BLaER1 treated with 17β-estradiol and CSF1 and Interleukin-3, amounts not matched to agents 10 nM and 100 nM (cell line): Measurements from ENCODE around the gene COL26A1.
"Not testable (repeated sequence)": the region's sequence is repeated elsewhere in the genome, so short reads cannot be mapped to it uniquely, and the experiment has no call there.

Experiments
- H3K27ac ChIP-seq, 11 experiments: shearing (Covaris generic); formaldehyde crosslinking; 2 replicates each; pipeline ENCODE4 v1.8.1; 2022
- H3K27me3 ChIP-seq, 11 experiments: shearing (Covaris generic); formaldehyde crosslinking; 2 replicates each; pipeline ENCODE4 v1.8.1; 2022
- H3K36me3 ChIP-seq, 11 experiments: shearing (Covaris generic); formaldehyde crosslinking; 2 replicates each; pipeline ENCODE4 v1.8.1; 2022
- H3K4me1 ChIP-seq, 10 experiments: shearing (Covaris generic); formaldehyde crosslinking; 2 replicates each; pipeline ENCODE4 v1.8.1; 2022
- H3K4me2 ChIP-seq, 11 experiments: shearing (Covaris generic); formaldehyde crosslinking; 2 replicates each; pipeline ENCODE4 v1.8.1; 2022
- H3K4me3 ChIP-seq, 10 experiments: shearing (Covaris generic); formaldehyde crosslinking; 2 replicates each; pipeline ENCODE4 v1.8.1; 2022
- H3K9ac ChIP-seq, 11 experiments: shearing (Covaris generic); formaldehyde crosslinking; 2 replicates each; pipeline ENCODE4 v1.8.1; 2022
- H3K9me3 ChIP-seq, 11 experiments: shearing (Covaris generic); formaldehyde crosslinking; replicated peaks in 1 of 11; 2 replicates each; pipeline ENCODE4 v1.8.1; 2022
- H4K20me1 ChIP-seq, 11 experiments: shearing (Covaris generic); formaldehyde crosslinking; 2 replicates each; pipeline ENCODE4 v1.8.1; 2022
- Cebpa-rat ChIP-seq, 11 experiments: shearing (Covaris generic); IDR thresholded peaks; 2 replicates each; pipeline ENCODE4 v1.8.1; 2022

The COL26A1 gene

DNA sequence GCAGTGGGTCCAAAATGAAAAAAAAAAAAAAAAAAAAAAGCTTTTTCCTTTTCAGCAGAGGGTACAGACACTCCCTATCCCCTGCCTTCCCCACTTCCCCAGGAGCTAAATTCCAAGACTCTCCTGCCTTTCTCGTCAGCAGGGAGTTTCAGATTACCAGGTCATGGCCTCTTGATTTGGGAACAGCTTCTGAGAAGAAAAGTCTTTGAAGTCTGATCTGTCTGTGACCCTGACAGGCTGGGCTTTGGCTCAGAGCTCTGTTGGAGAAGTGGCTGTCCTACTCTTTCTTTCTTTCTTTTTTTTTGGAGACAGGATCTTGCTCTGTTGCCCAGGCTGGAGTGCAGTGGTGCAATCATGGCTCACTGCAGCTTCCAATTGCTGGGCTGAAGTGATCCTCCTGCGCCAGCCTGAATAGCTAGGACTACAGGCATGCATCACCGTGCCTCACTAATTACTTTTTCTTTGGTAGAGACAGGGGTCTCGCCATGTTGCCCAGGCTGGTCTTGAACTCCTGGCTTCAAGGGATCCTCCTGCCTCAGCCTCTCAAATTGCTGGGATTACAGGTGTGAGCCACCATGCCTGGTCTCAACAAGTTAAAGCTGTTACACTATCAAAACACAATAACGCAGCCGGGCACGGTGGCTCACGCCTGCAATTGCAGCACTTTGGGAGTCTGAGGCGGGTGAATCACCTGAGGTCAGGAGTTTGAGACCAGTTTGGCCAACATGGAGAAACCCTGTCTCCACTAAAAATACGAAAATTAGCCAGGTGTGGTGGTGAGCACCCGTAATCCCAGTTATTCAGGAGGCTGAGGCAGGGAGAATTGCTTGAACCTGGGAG lies 59.9 kb downstream of the COL26A1 start:
- peaks cover 0 to 4% (median 0%) of the 10 kb centered on the region in 10 experiments; a peak in 7 of 20 replicates for H3K4me1 ChIP-seq
- H4K20me1 ChIP-seq = no peaks in the 10 kb centered on the region
- no peak overlapping the region for H3K9ac ChIP-seq
- H3K4me2 ChIP-seq = no peak overlapping the region
- no peaks in the 10 kb centered on the region; a peak in 1 of 22 replicates for H3K9me3 ChIP-seq
- no peak for TF ChIP-seq Cebpa-rat (IDR thresholded peaks at IDR 0.05)
- no peak overlapping the region for H3K4me3 ChIP-seq
- no peak overlapping the region for H3K27ac ChIP-seq
- H3K36me3 ChIP-seq = no peaks in the 10 kb centered on the region
- no peaks in the 10 kb centered on the region for H3K27me3 ChIP-seq

- peaks cover 0 to 23% (median 22%) of the 10 kb centered on the region in 10 experiments; a peak in 17 of 20 replicates for H3K4me1 ChIP-seq
- no peaks in the 10 kb centered on the region for H3K36me3 ChIP-seq
- H3K27ac ChIP-seq = no peak overlapping the region
- H3K9ac ChIP-seq = no peak overlapping the region
- no peaks in the 10 kb centered on the region; a peak in 1 of 22 replicates for H3K9me3 ChIP-seq
- no peak overlapping the region for H3K4me2 ChIP-seq
- H3K27me3 ChIP-seq = no peaks in the 10 kb centered on the region
- no peaks in the 10 kb centered on the region for H4K20me1 ChIP-seq
- TF ChIP-seq Cebpa-rat (IDR thresholded peaks at IDR 0.05) = no peak
- H3K4me3 ChIP-seq = no peak overlapping the region
Observed at GRCh38 chr7:101426303-101427011, 63.8 kb downstream of the COL26A1 start.

DNA sequence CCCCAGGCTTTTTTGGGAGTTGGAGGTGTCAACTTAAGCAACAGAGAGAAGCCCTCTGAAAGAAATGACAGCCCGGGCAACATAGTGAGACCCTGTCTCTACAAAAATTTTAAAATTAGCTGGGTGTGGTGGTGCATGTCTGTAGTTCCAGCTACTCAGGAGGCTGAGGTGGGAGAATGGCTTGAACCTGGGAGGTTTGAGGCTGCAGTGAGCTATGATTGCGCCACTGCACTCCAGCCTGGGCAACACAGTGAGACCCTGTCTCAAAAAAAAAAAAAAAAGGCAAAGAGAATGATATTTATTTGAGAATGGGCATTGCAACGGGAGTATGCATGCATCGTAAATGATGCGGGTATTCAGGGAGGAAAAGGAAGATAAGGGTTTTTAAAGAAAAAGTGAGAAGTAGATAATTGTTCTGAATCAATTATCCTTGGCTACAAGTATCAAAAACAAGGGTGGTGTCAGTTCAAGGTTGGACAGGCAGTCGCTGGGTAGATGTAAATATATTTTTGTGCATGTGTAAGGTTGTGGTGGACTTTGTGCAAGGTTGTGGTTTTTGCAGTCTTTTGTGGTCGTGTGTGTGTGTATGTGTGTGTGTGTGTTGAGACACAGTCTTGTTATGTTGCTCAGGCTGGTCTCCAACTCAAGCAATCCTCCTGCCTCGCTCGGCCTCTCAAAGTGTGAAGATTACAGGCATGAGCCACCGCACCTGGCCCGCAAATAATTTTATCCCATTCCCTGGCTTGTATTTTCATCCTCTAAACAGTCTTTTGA lies 65.6 kb downstream of the COL26A1 start:
- peak overlapping the region in 8 of 11 experiments; percentile 35 to 62 (median 57); a peak in 13 of 22 replicates for H3K27ac ChIP-seq
- H3K4me2 ChIP-seq = peak overlapping the region in 10 of 11 experiments; percentile 1 to 64 (median 44); a peak in 19 of 22 replicates
- no peaks in the 10 kb centered on the region for H4K20me1 ChIP-seq
- H3K4me3 ChIP-seq = no peak overlapping the region
- no peaks in the 10 kb centered on the region for H3K36me3 ChIP-seq
- no peaks in the 10 kb centered on the region for H3K27me3 ChIP-seq
- H3K9ac ChIP-seq = peak overlapping the region in 2 of 11 experiments; percentile 9 to 22; a peak in 3 of 22 replicates
- peak in 8 of 11 experiments; percentile 59 to 90 (median 72); a peak in 15 of 22 replicates for TF ChIP-seq Cebpa-rat (IDR thresholded peaks at IDR 0.05)
- no peaks in the 10 kb centered on the region; a peak in 1 of 22 replicates for H3K9me3 ChIP-seq
- peaks cover 0 to 23% (median 22%) of the 10 kb centered on the region in 10 experiments; a peak in 17 of 20 replicates for H3K4me1 ChIP-seq

DNA sequence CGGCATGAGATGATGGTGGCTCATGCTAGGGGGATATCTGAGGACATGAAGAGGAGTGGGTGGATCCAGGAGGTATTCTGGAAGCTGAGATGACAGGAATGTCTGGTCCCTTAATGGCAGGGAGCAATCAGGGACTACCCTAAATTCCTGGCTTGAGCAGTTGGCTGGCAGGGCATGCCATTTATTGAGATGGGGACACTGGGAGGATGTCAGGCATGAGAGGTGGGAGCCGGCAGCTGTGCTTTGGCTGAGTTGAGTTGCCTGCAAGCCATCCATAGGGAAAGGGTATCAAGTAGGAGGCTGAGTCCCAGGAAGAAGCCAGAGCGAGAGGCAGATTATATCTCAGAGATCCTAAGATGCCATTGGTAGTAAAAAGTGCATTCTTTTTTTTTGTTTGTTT lies 69.6 kb downstream of the COL26A1 start:
- Histone ChIP-seq H3K27me3 (no peaks in the 10 kb centered on the region), H3K9me3 (no peaks in the 10 kb centered on the region), H3K36me3 (no peaks in the 10 kb centered on the region), H3K4me2 (no peak overlapping the region), H3K4me1 (peaks cover 0 to 39% (median 34%) of the 10 kb centered on the region in 10 experiments; a peak in 18 of 20 replicates), H3K27ac (no peak overlapping the region), H3K9ac (no peak overlapping the region), H3K4me3 (no peak overlapping the region), H4K20me1 (no peaks in the 10 kb centered on the region)
- TF ChIP-seq Cebpa-rat (IDR thresholded peaks at IDR 0.05) = no peak

- Histone ChIP-seq H3K4me2 (no peak overlapping the region), H3K36me3 (no peaks in the 10 kb centered on the region), H3K9me3 (no peaks in the 10 kb centered on the region), H3K9ac (no peak overlapping the region), H3K27ac (no peak overlapping the region), H3K27me3 (no peaks in the 10 kb centered on the region), H3K4me1 (peaks cover 0 to 29% (median 24%) of the 10 kb centered on the region in 10 experiments; a peak in 18 of 20 replicates), H4K20me1 (no peaks in the 10 kb centered on the region), H3K4me3 (no peak overlapping the region)
- no peak for TF ChIP-seq Cebpa-rat (IDR thresholded peaks at IDR 0.05)
Observed at GRCh38 chr7:101433688-101434087, 71.0 kb downstream of the COL26A1 start.

GRCh38 chr7:101434155-101434554 lies 71.5 kb downstream of the COL26A1 start:
- not testable (repeated sequence) for H3K9me3 ChIP-seq, H3K4me2 ChIP-seq, H3K27ac ChIP-seq, H4K20me1 ChIP-seq, H3K36me3 ChIP-seq, H3K9ac ChIP-seq, H3K27me3 ChIP-seq, H3K4me3 ChIP-seq
- peaks cover 0 to 24% (median 19%) of the 10 kb centered on the region in 10 experiments; a peak in 17 of 20 replicates for H3K4me1 ChIP-seq

- TF ChIP-seq Cebpa-rat (IDR thresholded peaks at IDR 0.05) = no peak
- peak overlapping the region in 10 of 11 experiments; percentile 9 to 59 (median 32); a peak in 15 of 22 replicates for H3K4me2 ChIP-seq
- H3K27ac ChIP-seq = peak overlapping the region in 2 of 11 experiments; percentile 7 to 20; a peak in 3 of 22 replicates
- H3K4me3 ChIP-seq = no peak overlapping the region
- peaks cover 0 to 23% (median 14%) of the 10 kb centered on the region in 10 experiments; a peak in 14 of 20 replicates for H3K4me1 ChIP-seq
- no peaks in the 10 kb centered on the region for H4K20me1 ChIP-seq
- H3K9ac ChIP-seq = peak overlapping the region in 1 of 11 experiments; percentile 15; a peak in 1 of 22 replicates
- H3K36me3 ChIP-seq = no peaks in the 10 kb centered on the region
- H3K27me3 ChIP-seq = no peaks in the 10 kb centered on the region
- H3K9me3 ChIP-seq = no peaks in the 10 kb centered on the region
Observed at GRCh38 chr7:101435461-101436220, 73.0 kb downstream of the COL26A1 start.

DNA sequence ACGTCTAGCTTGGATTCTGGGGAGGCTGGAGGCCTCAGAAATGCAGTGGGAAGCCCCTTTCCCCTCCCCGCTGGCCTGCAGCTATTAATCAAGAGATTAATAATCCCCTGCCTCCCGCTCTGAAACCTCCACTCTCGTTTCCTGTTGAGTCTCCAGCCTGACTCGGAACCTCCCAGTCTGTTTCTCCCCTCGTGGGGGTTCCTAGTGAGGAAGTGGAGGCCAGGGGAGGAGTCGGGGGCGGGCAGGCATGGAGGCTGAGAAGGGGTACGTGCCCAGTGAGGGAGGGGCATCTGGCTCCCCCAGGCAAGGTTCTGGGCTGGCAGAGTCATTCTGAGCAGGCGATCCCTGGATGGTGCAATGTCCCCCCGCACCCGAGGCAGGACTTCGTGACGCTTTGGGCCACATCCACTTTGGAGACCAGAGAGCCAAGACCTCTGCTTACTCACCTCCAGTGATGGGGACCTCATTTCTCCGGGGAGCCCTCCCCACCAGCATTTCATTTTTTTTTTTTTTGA lies 73.6 kb downstream of the COL26A1 start:
- no peaks in the 10 kb centered on the region for H3K9me3 ChIP-seq
- peak overlapping the region in 10 of 11 experiments; percentile 9 to 59 (median 32); a peak in 15 of 22 replicates for H3K4me2 ChIP-seq
- TF ChIP-seq Cebpa-rat (IDR thresholded peaks at IDR 0.05) = no peak
- H3K27ac ChIP-seq = peak overlapping the region in 2 of 11 experiments; percentile 7 to 20; a peak in 3 of 22 replicates
- no peaks in the 10 kb centered on the region for H4K20me1 ChIP-seq
- no peaks in the 10 kb centered on the region for H3K27me3 ChIP-seq
- H3K4me3 ChIP-seq = no peak overlapping the region
- H3K4me1 ChIP-seq = peaks cover 0 to 29% (median 17%) of the 10 kb centered on the region in 10 experiments; a peak in 15 of 20 replicates
- no peaks in the 10 kb centered on the region for H3K36me3 ChIP-seq
- peak overlapping the region in 1 of 11 experiments; percentile 15; a peak in 1 of 22 replicates for H3K9ac ChIP-seq
